GM19467 (cell line): Measurements from ENCODE around the gene ZMYND11.
"Not testable (repeated sequence)": the region's sequence is repeated elsewhere in the genome, so short reads cannot be mapped to it uniquely, and the experiment has no call there.

Experiments
- ATAC-seq: cut with Tn5 transposase; IDR thresholded peaks from one replicate; pipeline ENCODE4 v1.9.1; 2021; ENCODE audit warnings: mild to moderate bottlenecking, moderate library complexity; ENCODE audit not compliant: unreplicated experiment

ZMYND11 gene

DNA sequence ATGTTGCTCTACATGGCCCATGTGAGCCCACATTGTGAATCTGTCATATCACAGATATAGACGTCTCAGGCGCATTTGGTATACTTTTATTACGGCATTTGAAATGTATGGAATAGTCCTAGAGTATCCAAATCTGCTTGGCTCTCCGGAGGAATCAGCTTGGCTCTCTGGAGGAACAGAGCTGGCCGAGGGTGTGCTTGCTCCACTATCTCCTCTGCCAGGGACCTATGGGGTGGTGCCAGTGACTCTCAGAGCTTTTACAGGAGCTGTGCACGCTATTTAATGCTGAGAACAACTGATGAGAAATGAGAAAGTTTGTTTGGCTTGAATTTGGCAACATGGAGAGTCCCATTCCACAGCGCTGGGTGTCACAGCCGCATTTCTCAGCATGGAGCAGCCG, 144.0 kb downstream of the ZMYND11 start:
- ATAC-seq = no peak

DNA sequence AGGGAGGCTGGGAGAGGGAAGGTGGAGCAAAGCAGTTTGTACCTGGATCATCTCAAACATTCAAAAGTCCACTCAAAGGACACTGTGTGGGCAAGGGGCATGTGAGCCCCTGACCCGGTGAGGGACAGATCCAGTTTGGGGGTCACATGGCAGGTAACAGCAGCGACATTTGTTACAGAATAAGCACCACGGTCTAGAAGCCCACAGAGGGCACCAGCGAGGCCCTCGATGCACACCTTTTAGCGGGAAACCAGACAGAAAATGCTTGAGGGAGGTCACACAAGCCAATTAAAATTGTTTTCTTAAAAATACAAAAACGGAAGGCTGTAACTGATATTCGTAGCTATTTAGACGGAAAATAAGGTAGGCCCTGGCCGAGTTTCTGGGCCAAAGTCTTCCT, 144.4 kb downstream of the ZMYND11 start:
- no peak for ATAC-seq

DNA sequence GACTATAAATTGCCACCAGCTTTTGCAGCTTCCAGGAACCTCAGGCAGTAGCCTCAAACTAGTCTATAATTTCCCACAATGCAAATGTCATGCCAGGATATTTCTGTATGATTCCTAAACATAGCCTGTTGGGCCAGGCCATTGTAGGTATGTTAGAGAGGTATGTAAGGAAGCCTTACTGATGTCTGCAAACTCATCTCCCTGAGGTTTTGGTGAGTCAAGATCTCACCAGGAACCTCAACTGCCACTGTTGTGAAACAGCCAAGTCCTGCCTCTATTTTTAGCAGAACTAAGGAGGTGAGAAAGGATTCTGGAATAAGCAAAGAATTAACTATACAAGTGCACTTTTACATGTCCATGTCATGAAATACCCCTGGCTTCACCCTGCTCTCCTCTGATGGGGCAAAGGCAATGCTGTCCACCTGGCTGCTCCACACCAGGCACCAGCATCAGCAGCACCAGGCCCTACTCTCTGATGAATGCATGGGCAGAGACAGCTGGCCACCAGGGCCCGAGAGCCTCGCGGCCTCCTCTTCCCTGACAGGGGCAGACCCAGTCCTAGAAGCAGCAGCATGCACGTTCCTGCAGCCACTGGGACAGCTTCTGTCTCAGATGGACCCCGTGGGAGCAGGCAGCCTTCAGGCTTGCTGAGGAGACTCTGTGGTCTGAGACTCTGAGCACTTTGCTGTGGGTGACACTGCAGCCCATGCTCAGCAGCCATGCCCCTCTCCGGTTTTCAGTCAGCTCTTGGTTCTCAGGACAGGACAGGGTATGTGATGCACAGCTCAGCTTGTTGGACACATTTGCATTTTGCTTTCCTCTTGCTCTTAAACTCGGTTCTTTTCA, 147.3 kb downstream of the ZMYND11 start:
- ATAC-seq = no peak

DNA sequence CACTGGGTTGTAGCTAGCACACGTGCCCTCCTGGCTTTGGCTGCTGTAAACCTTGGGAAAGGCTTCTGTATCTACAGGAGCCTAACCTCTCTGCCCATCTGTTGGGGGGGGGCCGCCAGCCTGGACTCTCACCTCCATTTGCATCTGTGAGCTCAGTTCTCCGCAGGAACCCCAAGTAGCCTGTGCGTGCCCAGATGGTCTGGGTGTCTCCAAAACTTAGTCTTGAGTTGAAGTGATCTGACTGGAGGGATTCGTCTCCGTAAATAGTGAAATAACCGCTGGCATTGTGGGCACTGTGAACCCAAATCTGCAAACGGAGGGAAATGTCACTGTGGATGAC, 147.9 kb downstream of the ZMYND11 start:
- no peak for ATAC-seq

DNA sequence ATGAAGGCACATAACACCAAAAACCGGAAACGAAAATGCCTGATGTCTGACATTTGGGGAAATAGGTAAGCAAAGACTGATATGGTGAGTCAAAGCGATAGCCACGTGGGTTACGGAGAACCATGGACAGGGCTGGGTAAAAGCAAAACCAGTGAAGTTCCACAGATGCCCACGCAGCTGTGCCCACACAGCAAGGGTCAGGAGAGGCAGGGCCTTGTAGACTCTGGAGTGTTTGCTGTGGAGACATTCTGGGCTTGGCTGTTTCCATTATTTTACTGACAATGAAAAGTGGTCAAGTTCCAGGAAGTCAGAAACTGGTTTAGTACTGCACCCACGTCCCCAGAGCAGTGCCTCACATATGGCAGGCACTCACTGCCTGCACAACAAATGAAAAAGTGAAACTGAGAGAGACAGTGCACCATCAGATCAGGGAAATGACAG, 148.7 kb downstream of the ZMYND11 start:
- ATAC-seq = peak; percentile 85

DNA sequence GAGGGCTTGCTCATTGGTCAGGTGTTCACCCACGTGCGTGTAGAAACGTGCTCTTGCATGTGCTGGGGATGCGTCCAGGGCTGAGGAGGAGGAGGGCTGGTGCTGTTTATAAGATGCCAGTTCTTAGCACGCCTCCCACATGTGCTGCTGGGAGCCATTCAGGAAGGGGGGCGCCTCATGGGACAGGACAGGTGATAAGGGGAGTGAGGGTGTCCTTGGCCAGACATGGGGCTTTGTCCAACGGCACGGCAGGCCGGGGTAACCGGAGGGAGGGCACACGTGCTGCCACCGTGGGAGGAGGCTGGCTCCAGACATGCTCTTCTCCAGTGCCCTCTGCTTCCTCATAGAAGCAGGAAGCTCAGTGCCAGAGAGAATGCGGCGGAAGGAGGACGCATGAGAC, 150.0 kb downstream of the ZMYND11 start:
- ATAC-seq = no peak

DNA sequence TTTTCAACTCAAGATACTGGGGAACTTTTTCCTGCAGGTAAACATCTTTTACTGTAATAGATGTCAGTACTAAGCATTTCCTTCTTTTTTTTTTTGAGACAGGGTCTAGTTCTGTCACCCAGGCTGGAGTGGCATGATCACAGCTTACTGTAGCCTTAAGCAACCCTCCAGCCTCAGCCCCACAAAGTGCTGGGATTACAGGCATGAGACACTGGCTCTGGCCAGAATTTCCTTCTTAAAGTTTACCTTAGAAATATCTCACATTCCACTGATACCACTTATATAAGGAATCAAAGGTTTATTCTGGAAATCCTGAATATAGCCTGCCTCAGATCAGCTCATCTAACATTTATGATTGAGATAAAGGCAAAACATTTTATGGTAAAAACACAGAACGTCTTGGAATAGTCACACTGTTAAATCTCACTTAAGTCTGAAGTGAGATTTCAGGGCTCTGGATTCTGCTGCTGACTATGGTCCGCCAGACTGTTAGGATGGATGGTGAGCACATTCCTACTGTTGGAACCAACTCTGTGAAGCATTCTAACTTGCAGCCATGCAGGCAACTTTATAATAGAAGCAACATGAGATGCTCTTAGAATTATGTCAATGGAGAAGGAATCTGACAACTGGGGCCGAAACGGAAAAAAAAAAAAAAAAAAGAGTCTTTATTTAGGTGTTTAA, 151.9 kb downstream of the ZMYND11 start:
- no peak for ATAC-seq

DNA sequence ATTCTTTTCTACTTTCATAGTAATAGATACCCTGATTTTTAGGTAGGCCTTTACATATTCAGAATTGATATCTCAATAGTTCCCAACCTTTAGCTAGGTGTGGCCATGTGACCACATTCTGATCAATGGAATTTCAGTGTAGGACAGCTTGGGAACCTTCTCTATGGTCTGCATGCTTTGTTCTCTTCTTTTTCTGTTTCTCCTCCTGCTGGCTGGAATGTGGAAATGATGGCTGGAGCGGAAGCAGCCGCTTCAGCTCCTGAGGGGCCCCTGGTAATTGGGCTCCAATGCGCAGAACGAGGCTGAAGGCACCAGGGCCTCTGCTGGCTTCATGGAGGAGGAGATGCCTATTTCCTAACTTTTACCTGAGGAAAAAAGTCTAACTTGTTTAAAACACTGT, 152.6 kb downstream of the ZMYND11 start:
- ATAC-seq = no peak

DNA sequence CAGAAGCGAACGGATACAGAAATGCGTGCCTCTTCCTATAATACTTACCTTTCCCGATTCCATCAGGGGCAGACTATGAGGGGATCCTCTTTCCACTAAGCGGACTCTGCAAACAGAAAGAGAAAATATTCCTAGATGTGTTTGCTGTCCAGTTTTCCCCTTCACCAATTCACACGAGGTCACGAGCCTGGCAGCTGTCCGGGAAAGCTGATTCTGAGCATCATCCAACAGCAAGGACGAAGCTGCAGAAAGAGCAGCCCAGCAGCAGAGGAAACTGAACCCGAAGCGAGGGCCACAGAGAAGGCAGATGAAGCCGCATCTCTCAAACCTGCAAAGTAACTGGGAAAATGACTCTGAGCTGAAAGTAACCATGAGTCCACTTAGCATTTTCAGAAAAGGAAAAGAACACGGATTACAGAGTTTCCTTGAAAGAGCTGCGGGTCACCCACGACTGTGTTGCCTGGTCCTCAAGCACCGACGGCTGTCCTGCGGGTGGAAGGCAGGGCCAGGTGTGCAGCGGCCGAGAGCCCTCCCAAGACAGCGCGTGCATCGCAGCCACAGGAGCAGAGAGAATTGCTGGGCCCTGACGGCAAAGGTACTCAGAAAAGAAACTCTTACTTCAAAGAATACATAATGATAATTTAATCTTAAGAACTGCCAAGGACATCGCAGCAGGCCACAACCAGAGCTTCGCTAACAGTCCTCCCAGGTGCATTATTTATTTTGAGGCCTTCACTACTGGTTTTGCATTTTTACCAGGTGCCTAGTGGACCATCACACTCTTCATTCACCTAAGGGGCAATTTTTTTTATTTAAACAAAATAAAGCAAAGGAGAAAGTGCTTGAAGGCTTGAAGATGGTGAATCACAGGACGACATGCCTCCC, 153.3 kb downstream of the ZMYND11 start:
- no peak for ATAC-seq

DNA sequence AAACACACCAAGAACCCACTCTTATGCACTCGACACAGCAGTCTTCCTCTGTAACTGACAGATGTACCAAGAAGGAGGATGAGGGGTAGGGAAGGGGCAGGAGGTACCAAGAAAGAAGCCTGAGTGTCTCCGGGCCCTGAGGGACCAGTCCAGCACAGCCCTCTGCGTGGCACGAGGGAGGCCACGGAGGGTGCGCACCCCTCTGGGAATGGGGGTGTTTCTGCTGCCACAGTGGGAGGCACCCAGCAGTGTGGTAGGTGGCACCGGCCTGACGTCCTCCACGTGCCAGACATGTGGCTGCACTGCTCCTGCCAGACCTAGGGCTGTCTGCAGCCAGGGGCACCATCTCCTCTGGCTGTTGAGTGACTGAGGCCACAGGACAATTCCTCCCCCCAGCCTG, 154.3 kb downstream of the ZMYND11 start:
- ATAC-seq = no peak

DNA sequence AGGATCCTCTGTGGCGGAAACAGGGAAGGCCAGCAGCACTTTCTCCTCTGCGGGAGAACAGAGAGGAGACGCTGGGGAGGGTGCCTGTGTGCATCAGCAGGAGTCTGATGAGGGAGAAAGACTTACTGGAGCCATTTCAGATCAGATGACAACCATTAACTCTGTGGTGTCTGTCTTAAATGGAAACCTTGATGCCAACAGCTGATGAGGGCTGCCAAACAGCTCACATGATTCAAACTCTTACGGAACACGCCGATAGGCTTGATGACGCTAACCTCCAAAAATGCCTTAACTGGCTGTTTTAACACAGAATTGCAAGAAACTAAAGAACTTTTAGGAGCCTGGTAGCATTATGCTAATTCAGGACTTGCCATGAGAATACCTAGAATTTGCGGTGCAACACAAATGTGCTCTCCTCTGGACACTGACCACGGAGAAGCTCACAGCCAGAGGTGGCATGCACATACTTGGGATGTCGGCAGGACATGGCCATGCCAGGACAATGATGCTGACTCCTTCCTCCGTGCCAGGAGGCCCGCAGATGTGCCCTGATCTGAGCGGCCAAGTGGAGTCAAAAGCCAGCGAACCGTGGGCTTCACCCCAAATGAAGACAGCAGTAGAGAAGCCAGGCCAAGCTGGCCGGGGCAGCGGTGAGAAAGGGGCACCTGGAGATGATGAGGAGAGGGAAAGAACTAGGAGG, 154.9 kb downstream of the ZMYND11 start:
- ATAC-seq = no peak

DNA sequence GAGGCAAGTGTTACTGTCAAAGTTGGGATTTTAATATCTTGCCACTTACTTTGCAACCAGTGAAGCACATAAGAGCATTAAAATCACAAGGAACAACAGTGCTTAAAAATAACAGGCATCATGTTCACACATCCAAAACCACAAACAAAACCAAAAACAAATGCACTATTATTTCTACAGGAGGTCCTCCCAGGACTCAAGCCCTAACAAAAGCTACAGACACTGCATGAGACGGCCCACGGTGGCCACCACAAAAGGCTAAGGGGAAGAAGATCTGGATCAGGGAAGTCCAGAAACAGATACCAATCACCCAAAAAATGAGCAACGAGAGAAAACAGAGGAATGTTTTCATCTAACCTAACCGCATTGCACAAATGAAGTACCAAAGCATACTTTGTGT, 158.4 kb downstream of the ZMYND11 start:
- no peak for ATAC-seq

DNA sequence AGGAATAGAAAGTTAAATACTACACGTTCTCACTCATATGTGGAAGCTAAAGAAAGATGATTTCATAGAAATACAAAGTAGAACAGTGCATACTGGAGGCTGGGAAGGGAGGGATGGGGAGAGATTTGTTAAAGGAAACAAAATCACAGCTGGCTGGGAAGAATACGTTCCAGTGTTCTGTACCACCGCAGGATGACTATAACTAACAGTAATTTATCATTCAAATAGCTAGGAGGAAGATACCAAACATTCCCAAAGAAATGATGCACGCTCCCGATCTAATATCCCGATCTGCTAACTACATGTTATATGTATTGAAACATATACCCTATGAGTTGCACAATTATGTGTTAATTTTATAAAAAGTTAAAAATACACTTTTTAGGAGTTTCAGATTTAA, 162.3 kb downstream of the ZMYND11 start:
- ATAC-seq = no peak

DNA sequence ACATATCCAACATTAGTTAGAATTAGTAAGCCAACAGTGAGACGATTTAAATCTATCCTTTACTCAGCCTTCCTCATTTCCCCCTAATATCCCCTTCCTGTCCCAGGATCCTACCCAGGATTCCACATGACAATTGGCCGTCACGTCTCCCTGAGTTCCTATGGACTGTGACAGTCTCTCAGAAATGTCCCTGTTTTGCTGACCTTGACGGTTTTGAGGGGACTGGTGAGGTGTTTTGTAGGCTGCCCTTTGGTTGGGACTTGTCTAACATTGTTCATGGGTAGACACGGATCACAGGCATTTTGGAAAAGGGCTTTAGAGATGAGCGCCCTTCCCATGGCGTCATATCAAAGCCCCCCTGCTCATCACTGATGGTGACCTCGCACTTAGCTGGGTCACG, 162.8 kb downstream of the ZMYND11 start:
- no peak for ATAC-seq

DNA sequence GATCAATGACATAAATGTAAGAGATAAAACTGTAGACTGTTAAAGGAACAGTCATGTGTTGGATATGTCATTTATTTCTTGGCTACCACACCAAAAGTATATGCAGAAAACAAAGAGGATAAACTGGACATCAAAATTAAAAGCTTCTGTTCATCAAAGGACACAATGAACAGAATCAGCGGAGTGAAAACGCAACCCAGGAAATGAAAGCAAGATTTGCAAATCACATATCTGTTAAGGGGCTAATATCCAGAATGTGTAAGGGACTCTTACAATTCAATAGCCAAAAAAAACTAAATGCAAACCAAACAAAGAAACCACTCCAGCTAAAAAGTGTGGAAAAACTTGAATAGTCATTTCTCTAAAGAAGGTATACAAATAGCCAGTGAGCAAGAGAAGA, 164.3 kb downstream of the ZMYND11 start:
- ATAC-seq = no peak

DNA sequence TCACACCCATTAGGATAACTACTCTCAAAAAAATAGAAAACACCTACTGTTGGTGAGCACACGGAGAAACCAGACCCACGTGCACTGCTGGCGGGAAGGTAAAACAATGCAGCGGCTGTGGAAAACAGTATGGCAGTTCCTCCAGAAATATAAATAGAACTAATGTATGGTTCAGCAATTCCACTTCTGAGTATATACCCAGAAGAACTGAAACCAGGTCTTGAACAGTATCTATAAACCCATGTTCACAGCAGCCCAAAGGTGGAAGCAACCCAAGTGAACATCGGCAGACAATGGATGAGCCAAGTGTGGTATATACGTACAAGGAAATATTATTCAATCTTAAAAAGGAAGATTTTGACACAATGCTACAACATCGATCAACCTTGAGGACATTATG, 164.7 kb downstream of the ZMYND11 start:
- ATAC-seq = no peak

DNA sequence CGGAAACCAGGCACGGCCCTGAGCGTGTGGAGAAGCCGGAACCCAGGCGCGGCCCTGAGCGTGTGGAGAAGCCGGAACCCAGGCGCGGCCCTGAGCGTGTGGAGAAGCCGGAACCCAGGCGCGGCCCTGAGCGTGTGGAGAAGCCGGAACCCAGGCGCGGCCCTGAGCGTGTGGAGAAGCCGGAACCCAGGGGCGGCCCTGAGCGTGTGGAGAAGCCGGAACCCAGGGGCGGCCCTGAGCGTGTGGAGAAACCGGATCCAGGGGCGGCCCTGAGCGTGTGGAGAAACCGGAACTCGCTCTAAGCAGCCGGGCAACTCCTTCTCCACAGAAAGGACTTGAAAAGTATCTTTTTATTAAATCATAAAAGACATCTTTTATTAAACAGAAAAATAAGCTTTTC, 165.3 kb downstream of the ZMYND11 start:
- ATAC-seq = not testable (repeated sequence)

DNA sequence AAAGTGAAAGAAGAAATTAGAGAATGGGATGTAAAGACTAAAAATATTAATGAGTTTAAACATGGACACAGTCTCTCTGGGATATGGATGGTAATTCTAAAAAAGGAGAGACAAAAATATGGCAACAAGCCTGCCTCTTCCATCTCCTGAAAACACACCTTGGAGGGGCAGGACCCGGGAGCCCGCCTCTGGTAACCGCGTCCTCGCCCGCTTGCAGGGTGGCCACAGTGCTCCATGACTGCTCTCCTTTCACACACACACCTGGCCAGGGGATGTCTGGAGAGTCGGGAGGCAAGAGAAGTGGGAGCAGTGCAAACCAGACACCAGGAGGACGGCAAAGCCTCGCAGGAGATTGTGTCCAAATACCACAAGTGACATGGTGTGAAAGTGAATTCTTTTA, 166.3 kb downstream of the ZMYND11 start:
- ATAC-seq = no peak
